IMR-90 (cell line): ENCODE results near the gene HS6ST3.

Experiments
- CEBPB ChIP-seq: IDR thresholded peaks from 2 replicates; pipeline ENCODE4 v1.6.1; 2012; ENCODE audit warnings: low read depth, low read length, improper control_type of control experiment
- CHD1 ChIP-seq: IDR thresholded peaks from 2 replicates; pipeline ENCODE4 v1.6.1; 2012; ENCODE audit warnings: low read depth, low read length, improper control_type of control experiment
- CTCF ChIP-seq: conservative IDR thresholded peaks from 2 replicates; pipeline ENCODE4 v1.5.1; 2012; ENCODE audit warnings: mild to moderate bottlenecking, low read depth, low read length, improper control_type of control experiment
- MAZ ChIP-seq: IDR thresholded peaks from 2 replicates; pipeline ENCODE4 v1.6.1; 2012; ENCODE audit warnings: low read depth, mild to moderate bottlenecking, low read length, improper control_type of control experiment, moderate library complexity, borderline replicate concordance
- MXI1 ChIP-seq: IDR thresholded peaks from 2 replicates; pipeline ENCODE4 v1.6.1; 2012; ENCODE audit warnings: low read depth, mild to moderate bottlenecking, low read length, moderate library complexity, borderline replicate concordance
- NFE2L2 ChIP-seq: fragments of 150-350 bp; IDR thresholded peaks from 2 replicates; pipeline ENCODE4 v1.6.1; 2016; ENCODE audit warnings: low read depth, mild to moderate bottlenecking, low read length
- POLR2A ChIP-seq: IDR thresholded peaks from 2 replicates; pipeline ENCODE4 v1.6.1; 2012; ENCODE audit warnings: mild to moderate bottlenecking, low read depth, low read length
- RAD21 ChIP-seq: IDR thresholded peaks from 2 replicates; pipeline ENCODE4 v1.6.1; 2012; ENCODE audit warnings: low read length, improper control_type of control experiment
- RCOR1 ChIP-seq: IDR thresholded peaks from 2 replicates; pipeline ENCODE4 v1.6.1; 2012; ENCODE audit warnings: mild to moderate bottlenecking, low read length, improper control_type of control experiment; ENCODE audit not compliant: insufficient replicate concordance
- RFX5 ChIP-seq: IDR thresholded peaks from 2 replicates; pipeline ENCODE4 v1.8.0; 2012; ENCODE audit warnings: low read depth, mild to moderate bottlenecking, low read length, moderate library complexity
- SMC3 ChIP-seq: fragments of 150-350 bp; IDR thresholded peaks from 2 replicates; pipeline ENCODE4 v1.6.1; 2016; ENCODE audit warnings: low read depth, mild to moderate bottlenecking, antibody characterized with exemption, low read length, moderate library complexity
- TF ChIP-seq, protein P1 (sequence below): fragments of 150-350 bp; IDR thresholded peaks from 2 replicates; pipeline ENCODE4 v1.6.1; 2016; ENCODE audit warnings: low read depth, mild to moderate bottlenecking, low read length, moderate library complexity, borderline replicate concordance
- TF ChIP-seq, protein P2 (sequence below): fragments of 150-350 bp; IDR thresholded peaks from 2 replicates; pipeline ENCODE4 v1.6.1; 2017; ENCODE audit warnings: mild to moderate bottlenecking, antibody characterized with exemption, low read length, low read depth

- TF ChIP-seq CTCF (no peak), POLR2A (no peak), RCOR1 (no peak), RAD21 (no peak), RFX5 (no peak), NFE2L2 (no peak), SMC3 (no peak), CHD1 (no peak), CEBPB (no peak), MXI1 (no peak), MAZ (no peak)
- TF ChIP-seq, protein P1, sequence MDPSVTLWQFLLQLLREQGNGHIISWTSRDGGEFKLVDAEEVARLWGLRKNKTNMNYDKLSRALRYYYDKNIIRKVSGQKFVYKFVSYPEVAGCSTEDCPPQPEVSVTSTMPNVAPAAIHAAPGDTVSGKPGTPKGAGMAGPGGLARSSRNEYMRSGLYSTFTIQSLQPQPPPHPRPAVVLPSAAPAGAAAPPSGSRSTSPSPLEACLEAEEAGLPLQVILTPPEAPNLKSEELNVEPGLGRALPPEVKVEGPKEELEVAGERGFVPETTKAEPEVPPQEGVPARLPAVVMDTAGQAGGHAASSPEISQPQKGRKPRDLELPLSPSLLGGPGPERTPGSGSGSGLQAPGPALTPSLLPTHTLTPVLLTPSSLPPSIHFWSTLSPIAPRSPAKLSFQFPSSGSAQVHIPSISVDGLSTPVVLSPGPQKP, result no peak
- TF ChIP-seq, protein P2, sequence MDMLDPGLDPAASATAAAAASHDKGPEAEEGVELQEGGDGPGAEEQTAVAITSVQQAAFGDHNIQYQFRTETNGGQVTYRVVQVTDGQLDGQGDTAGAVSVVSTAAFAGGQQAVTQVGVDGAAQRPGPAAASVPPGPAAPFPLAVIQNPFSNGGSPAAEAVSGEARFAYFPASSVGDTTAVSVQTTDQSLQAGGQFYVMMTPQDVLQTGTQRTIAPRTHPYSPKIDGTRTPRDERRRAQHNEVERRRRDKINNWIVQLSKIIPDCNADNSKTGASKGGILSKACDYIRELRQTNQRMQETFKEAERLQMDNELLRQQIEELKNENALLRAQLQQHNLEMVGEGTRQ, result no peak
Measured at GRCh38 chr13:96844195-96844594, 754.3 kb downstream of the HS6ST3 start.
